Effector memory CD8-positive, alpha-beta T cell (primary cell): ENCODE results near the gene ERP29.
"Not testable (repeated sequence)": the region's sequence is repeated elsewhere in the genome, so short reads cannot be mapped to it uniquely, and the experiment has no call there.

Source experiments
- ATAC-seq: fragments of 150-1000 bp; cut with Tn5 transposase; replicated peaks from 2 replicates; pipeline ENCODE4 v1.10.0; 2021; ENCODE audit warnings: mild to moderate bottlenecking, moderate library complexity
- DNase-seq, 3 experiments: peaks; one replicate each; pipeline ENCODE4 v3.0.0; 2021
- H3K27ac Mint-ChIP-seq, 2 donors: one replicate each; pipeline ENCODE4 v1.8.0; 2022; ENCODE audit warnings: mild to moderate bottlenecking in 2 of 2, mixed read lengths in 2 of 2, moderate library complexity in 2 of 2
- H3K27me3 Mint-ChIP-seq, 2 donors: one replicate each; pipeline ENCODE4 v1.8.0; 2022; ENCODE audit warnings: mixed read lengths in 2 of 2
- H3K36me3 Mint-ChIP-seq: one replicate; pipeline ENCODE4 v1.8.0; 2022; ENCODE audit warnings: mild to moderate bottlenecking, moderate library complexity, mixed read lengths; ENCODE audit not compliant: insufficient read depth
- H3K4me1 Mint-ChIP-seq, 2 donors: one replicate each; pipeline ENCODE4 v1.8.0; 2022; ENCODE audit warnings: low read depth in 2 of 2, mixed read lengths in 2 of 2
- H3K4me3 Mint-ChIP-seq, 2 donors: one replicate each; pipeline ENCODE4 v1.8.0; 2022; ENCODE audit warnings: mild to moderate bottlenecking in 2 of 2, mixed read lengths in 2 of 2, moderate library complexity in 2 of 2
- H3K9me3 Mint-ChIP-seq, 2 donors: one replicate each; pipeline ENCODE4 v1.8.0; 2022; ENCODE audit warnings: mixed read lengths in 2 of 2

Gene ERP29

DNA sequence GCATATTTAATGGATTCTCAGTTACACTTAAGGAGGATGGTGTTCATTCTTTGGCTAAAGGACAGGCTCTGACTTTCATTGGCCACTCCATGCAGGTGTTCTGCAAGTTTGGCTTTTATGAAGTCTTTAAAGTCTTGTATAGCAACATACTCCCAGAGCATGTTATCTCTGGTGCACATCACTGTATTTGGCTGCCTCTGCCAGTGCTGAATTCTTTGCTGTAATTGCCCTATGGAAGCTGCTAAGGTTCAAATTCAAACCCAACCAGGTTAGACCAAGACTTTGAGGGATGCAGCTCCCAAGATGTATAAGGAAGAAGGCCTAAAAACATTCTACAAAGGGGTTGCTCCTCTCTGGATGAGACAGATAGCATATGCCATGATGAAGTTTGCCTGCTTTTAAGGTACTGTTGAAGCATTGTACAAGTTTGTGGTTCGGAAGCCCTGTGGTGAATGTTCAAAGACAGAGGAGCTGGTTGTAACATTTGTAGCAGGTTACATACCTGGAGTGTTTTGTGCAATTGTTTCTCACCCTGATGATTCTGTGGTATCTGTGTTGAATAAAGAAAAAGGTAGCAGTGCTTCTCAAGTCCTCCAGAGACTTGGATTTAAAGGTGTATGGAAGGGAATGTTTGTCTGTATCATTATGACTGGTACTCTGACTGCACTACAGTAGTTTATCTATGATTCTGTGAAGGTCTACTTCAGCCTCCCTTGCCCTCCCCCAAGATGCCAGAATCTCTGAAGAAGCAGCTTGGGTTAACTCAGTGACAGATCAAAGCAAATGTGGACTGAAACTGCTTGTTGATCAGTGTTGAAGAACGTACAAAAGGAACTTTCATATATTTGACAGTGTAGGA lies 19.7 kb upstream of the ERP29 start:
- H3K9me3 Mint-ChIP-seq, result no peaks in the 10 kb centered on the region
- H3K4me3 Mint-ChIP-seq, result peak overlapping the region; percentile 83 to 94
- peaks cover 52 to 73% of the 10 kb centered on the region in 2 donors for H3K4me1 Mint-ChIP-seq
- H3K27ac Mint-ChIP-seq, result peak overlapping the region; percentile 83 to 89
- no peaks in the 10 kb centered on the region for H3K27me3 Mint-ChIP-seq
- DNase-seq (no peak), ATAC-seq (peak; percentile 77)
- H3K36me3 Mint-ChIP-seq, result peaks cover 9% of the 10 kb centered on the region

DNA sequence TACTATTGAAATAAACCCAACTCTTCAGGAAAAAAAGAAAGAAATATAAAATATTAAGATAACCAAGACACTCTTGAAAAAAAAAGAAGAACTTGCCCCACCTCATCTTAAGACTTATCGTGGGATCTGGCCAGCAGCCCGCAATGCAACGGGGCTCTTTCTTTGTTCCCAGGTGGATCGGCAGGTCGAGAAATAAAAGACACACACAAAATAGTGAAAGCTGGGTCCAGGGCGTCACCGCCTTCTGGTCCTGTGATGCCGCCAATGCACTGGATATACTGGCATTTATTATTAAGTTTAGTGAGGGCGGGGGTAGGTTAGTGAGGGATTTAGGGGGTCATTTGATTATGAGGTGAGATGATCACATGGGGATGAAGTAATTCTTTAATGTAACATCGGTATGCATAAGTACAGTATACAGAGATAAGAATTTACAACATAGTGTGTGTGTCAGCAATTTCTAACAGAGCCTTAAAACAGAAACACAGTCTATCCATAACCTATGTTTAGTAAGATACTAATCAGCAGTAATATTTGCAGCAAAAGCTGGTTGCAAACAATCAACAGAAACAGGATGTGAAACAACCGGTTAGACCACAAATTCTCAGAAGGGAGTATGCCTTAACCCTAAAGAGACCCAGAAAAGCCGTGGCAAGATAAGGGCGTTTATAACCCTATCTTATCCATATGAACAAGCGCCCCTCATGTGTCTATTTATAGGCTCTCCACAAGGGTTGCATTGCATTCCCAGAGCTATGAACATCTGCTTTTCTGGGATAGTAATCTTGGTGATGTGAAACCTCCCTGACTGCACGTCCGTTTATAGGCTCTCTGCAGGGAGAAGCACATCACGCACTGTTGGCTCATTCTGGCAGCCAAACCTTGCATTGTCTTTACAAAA lies 18.8 kb upstream of the ERP29 start:
- peak overlapping the region; percentile 83 to 94 for H3K4me3 Mint-ChIP-seq
- H3K27me3 Mint-ChIP-seq, H3K9me3 Mint-ChIP-seq, H3K36me3 Mint-ChIP-seq, DNase-seq: not testable (repeated sequence)
- peaks cover 54 to 72% of the 10 kb centered on the region in 2 donors for H3K4me1 Mint-ChIP-seq
- peak; percentile 41 for ATAC-seq
- peak overlapping the region; percentile 83 to 89 for H3K27ac Mint-ChIP-seq

DNA sequence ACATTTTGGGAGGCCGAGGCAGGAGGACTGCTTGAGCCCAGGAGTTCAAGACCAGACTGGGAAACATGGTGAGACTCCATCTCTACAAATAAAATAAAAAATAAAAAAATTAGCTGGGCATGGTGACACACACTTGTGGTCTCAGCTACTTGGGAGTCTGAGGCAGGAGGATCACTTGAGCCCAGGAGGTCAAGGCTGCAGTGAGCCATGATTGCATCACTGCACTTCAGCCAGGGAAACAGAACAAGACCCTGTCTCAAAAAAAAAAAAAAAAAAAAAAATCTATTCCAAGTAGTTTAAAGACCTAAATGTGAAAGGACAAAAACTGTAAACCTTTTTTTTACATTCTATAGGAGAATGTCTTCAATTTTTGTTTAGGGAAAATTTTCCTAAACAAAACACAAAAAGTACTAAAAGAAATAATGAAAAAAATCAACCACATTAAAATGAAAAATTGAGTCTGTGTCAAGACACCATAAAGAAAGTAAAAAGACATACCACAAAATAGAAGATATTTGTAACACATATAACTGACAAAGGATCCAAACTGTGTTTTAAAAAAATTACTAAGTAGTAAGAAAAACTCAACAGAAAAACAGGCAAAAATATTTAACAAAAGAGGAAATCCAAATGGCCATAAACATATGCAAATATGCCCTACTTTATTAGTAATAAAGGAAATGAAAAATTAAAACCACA lies 17.3 kb upstream of the ERP29 start:
- no peaks in the 10 kb centered on the region for H3K9me3 Mint-ChIP-seq
- DNase-seq, result no peak
- peaks cover 61 to 76% of the 10 kb centered on the region in 2 donors for H3K4me1 Mint-ChIP-seq
- no peaks in the 10 kb centered on the region for H3K27me3 Mint-ChIP-seq
- peak overlapping the region; percentile 71 to 76 for H3K27ac Mint-ChIP-seq
- H3K36me3 Mint-ChIP-seq, result peaks cover 6% of the 10 kb centered on the region
- ATAC-seq, result no peak
- H3K4me3 Mint-ChIP-seq, result peak overlapping the region; percentile 83 to 94

DNA sequence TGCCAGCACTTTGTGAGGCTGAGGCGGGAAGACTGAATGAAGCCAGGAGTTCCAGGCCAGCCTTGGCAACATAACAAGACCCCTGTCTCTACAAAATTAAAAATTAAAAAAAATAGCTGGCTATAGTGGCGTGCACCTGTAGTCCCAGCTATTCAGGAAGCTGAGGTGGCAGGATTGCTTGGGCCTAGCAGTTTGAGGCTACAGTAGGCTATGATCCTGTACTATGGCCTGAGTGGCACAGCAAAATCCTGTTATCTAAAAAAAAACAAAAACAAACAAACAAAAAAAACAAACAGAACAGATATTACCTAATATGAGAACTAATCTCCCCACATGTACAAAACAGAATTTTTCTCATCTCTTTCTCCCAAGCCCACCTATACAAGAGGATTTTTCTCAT lies 15.9 kb upstream of the ERP29 start:
- Mint-ChIP-seq H3K9me3 (no peaks in the 10 kb centered on the region), H3K27me3 (no peaks in the 10 kb centered on the region), H3K4me1 (peaks cover 54 to 67% of the 10 kb centered on the region in 2 donors), H3K36me3 (peaks cover 3% of the 10 kb centered on the region), H3K4me3 (peak overlapping the region; percentile 51 to 91), H3K27ac (peak overlapping the region; percentile 71 to 74)
- DNase-seq, result no peak
- no peak for ATAC-seq

DNA sequence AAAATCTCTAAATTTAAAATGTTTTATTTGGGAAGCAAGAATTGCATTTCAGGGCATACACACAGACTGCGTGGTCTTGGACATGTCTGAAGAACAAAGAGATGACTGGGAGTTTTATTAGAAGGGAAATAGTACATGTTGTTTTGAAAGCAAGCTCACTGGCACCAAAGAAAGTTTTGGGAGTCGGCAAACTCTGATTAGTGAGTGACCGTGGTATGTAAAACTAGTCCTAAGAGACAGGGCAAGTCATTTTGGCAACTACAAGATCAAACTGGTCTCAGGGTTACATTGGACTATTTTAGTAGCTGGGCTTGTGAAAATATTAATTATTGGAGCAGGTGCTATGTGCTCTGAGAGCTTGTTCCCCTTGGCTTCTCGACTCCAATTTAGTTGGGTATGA lies 15.2 kb upstream of the ERP29 start:
- ATAC-seq (no peak), DNase-seq (no peak)
- peak overlapping the region; percentile 81 to 93 for H3K27ac Mint-ChIP-seq
- peak overlapping the region; percentile 49 to 91 for H3K4me3 Mint-ChIP-seq
- peaks cover 50 to 65% of the 10 kb centered on the region in 2 donors for H3K4me1 Mint-ChIP-seq
- H3K27me3 Mint-ChIP-seq, result no peaks in the 10 kb centered on the region
- peaks cover 3% of the 10 kb centered on the region for H3K36me3 Mint-ChIP-seq
- no peaks in the 10 kb centered on the region for H3K9me3 Mint-ChIP-seq

DNA sequence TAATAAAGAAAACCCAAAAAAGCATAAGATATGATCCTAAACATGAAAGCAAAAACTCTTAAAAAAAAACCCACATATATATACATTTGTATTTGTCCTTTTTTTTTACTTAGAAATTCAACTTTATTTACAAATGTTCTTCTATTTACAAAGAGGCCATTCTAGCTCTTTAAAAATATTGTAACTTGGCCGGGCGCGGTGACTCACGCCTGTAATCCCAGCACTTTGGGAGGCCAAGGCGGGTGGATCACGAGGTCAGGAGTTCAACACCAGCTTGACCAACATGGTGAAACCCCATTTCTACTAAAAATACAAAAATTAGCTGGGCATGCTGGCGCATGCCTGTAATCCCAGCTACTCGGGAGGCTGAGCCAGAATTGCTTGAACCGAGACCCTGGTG lies 14.1 kb upstream of the ERP29 start:
- ATAC-seq, DNase-seq, H3K36me3 Mint-ChIP-seq, H3K27me3 Mint-ChIP-seq, H3K9me3 Mint-ChIP-seq: not testable (repeated sequence)
- Mint-ChIP-seq H3K27ac (peak overlapping the region; percentile 81 to 93), H3K4me3 (peak overlapping the region; percentile 49 to 91), H3K4me1 (peaks cover 42 to 58% of the 10 kb centered on the region in 2 donors)

DNA sequence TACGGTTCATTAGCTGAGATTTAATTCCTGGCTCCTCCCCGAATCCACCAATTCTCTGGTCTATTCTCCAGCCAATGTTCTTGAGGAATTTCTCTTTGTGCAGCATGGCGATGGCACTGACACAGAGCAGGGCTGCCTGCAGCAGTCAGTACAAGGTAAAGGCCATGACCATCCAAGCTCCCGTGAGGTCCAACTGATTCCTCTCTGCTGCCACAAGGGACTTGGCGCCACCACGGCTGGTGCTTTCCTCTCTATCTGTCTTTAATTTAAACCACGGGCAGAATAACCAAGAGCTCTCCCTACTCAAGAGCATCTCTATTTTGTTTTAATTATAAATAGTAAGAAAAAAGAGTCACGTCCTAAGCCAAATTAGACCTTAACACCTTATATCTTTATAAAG lies 12.4 kb upstream of the ERP29 start:
- peaks cover 28 to 50% of the 10 kb centered on the region in 2 donors for H3K4me1 Mint-ChIP-seq

DNA sequence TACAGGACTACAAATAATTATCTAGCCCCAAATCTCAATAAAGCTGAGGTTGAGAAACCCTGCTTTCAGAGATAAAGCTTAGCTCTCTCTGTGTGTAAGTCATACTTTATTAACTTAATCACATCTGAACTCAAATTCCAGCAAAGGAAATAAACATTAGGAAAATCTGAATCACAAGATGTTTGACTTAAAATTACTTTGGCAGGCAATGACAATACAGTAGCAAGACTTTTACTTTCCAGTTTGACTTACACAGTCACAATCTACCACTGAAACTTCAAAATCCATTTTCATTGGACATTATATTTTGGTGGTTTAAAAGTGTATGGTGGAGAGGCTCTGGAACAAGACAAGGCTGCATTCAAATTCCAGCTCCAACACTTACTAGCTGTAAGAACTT lies 11.7 kb upstream of the ERP29 start:
- Mint-ChIP-seq H3K27ac (peak overlapping the region; percentile 81 to 93), H3K36me3 (peaks cover 3% of the 10 kb centered on the region), H3K9me3 (no peaks in the 10 kb centered on the region), H3K4me1 (peaks cover 26 to 47% of the 10 kb centered on the region in 2 donors), H3K4me3 (peak overlapping the region; percentile 90 to 91), H3K27me3 (no peaks in the 10 kb centered on the region)
- peak; percentile 15 for ATAC-seq
- no peak for DNase-seq

More for the DNA sequence above, 12.4 kb upstream of the ERP29 start:
- ATAC-seq (peak; percentile 49), DNase-seq (no peak)
- H3K27me3 Mint-ChIP-seq, result no peaks in the 10 kb centered on the region
- no peaks in the 10 kb centered on the region for H3K9me3 Mint-ChIP-seq
- peak overlapping the region; percentile 81 to 93 for H3K27ac Mint-ChIP-seq
- peak overlapping the region; percentile 90 to 91 for H3K4me3 Mint-ChIP-seq
- H3K36me3 Mint-ChIP-seq, result peaks cover 3% of the 10 kb centered on the region

DNA sequence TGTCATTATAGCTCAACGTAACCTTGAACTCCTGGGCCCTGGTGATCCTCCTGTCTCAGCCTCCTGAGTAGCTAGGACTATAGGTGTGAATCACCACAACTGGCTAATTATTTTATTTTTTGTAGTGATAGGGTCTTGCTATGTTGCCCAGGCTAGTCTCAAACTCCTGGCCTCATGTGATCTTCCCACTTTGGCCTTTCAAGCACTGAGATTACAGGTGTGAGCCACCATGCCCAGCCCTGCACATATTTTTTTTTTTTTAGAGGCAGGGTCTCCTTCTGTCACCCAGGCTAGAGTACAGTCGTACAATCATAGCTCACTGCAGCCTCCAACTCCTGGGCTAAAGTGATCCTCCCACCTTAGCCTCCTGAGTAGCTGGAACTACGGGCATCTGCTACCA lies 9.2 kb upstream of the ERP29 start:
- no peak overlapping the region for H3K27ac Mint-ChIP-seq
- H3K36me3 Mint-ChIP-seq, result no peaks in the 10 kb centered on the region
- no peaks in the 10 kb centered on the region for H3K9me3 Mint-ChIP-seq
- no peaks in the 10 kb centered on the region for H3K27me3 Mint-ChIP-seq
- no peak overlapping the region for H3K4me3 Mint-ChIP-seq
- H3K4me1 Mint-ChIP-seq, result peaks cover 16 to 27% of the 10 kb centered on the region in 2 donors
- ATAC-seq (no peak), DNase-seq (no peak)

DNA sequence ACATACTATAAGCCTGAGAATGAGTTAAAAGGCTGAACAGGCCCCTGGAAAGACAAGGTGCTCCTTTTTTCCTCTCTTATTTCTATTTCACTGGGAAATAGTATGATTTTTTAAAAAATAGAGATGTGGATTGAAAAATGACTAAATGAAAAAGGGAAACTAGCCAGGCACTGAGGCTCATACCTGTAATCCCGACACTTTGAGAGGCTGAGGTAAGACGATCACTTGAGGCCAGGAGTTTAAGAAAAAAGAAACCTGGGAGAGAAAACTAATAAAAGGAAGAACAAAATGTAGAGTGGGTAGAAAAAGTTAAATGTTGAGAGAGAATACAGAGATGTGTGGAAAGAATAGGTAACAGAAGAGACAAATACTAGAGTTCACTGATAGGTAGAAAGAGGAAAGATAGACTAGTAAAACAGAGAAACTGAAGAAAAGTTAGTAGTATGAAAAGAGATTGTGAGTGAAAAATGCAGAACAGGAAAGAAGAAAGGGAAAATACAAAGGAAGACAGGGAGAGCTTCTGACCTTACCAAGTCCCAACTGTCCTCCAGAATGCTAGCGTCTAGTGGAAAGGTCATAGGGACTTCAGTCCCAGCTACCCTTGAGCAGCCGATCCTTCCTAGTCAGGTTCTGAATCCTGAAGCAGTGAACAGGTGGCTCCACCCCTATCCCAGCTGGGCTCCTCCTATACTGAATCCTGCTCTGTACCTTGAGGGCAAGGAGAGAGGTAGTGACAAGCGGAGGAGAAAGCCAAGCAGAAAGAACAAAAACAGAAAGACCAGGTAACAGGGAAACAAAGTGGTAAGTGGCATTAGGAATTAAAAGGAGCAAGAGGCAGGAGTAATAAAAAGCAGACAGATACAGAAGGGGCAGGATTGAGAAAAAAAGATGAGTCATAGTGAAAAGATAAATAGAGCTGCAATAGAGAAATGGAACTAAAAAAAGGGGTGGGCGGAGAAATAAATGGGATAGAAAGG lies 7.5 kb upstream of the ERP29 start:
- Mint-ChIP-seq H3K4me3 (no peak overlapping the region), H3K4me1 (peaks cover 10 to 21% of the 10 kb centered on the region in 2 donors), H3K27me3 (no peaks in the 10 kb centered on the region), H3K36me3 (peaks cover 2% of the 10 kb centered on the region), H3K9me3 (no peaks in the 10 kb centered on the region), H3K27ac (peak overlapping the region; percentile 28)
- ATAC-seq (no peak), DNase-seq (no peak)

DNA sequence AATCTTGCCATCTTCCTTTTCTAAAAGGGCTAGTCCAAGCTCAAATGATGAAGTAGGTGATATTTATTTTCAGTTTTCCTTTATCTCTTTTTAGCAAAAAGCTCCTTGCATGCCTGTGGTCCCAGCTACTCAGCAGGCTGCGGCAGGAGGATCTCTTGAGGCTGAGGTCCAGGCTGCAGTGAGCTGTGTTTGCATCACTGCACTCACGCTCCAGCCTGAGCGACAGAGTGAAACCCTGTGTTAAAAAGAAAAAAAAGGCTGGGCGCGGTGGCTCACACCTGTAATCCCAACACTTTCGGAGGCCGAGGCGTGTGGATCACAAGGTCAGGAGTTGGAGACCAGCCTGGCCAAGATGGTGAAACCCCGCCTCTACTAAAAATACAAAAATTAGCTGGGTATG lies 5.3 kb upstream of the ERP29 start:
- H3K27me3 Mint-ChIP-seq, result no peaks in the 10 kb centered on the region
- no peak overlapping the region for H3K4me3 Mint-ChIP-seq
- peaks cover 13% of the 10 kb centered on the region for H3K36me3 Mint-ChIP-seq
- H3K27ac Mint-ChIP-seq, result no peak overlapping the region
- H3K9me3 Mint-ChIP-seq, result no peaks in the 10 kb centered on the region
- DNase-seq, result no peak
- no peak for ATAC-seq
- peaks cover 23 to 35% of the 10 kb centered on the region in 2 donors for H3K4me1 Mint-ChIP-seq

DNA sequence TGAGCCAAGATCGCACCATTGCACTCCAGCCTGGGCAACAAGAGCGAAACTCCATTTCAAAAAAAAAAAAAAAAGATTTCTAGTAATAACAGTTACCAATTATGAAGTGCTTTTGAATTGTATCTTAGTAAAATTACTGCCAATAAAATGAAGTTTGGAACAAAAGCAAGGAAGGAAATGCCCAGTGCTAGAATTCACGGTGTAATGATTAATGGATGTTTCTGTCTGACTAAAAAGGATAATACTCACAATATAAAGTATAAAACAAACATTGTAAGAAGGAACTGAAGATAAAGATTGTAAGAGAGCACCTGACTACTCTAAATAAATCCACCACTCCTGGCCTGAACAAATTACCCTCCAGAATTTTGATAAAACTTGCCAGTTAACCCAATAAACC lies 4.3 kb upstream of the ERP29 start:
- no peak for ATAC-seq
- no peaks in the 10 kb centered on the region for H3K27me3 Mint-ChIP-seq
- H3K4me1 Mint-ChIP-seq, result peaks cover 21 to 33% of the 10 kb centered on the region in 2 donors
- H3K4me3 Mint-ChIP-seq, result no peak overlapping the region
- DNase-seq, result no peak
- no peaks in the 10 kb centered on the region for H3K9me3 Mint-ChIP-seq
- H3K27ac Mint-ChIP-seq, result peak overlapping the region in 1 of 2 donors; percentile 19
- peaks cover 21% of the 10 kb centered on the region for H3K36me3 Mint-ChIP-seq
